ENCODE measurements around the gene ZNF678. TPM values are rescaled to one million over a fixed set of nuclear protein-coding genes. Genes with fewer than 3 reads are reported as not detected.
"Not testable (repeated sequence)": the region's sequence is repeated elsewhere in the genome, so short reads cannot be mapped to it uniquely, and the experiment has no call there.

The ZNF678 gene
- total and polyA plus RNA-seq, 9 donors = 4.3 to 17.3 (median 8.5) TPM

- H3K4me3 ChIP-seq (ENCODE audit: low read length); H3K27ac ChIP-seq (ENCODE audit: low read length); DNase-seq; H3K4me1 ChIP-seq (ENCODE audit: control insufficient read depth, insufficient read depth, low read length); H3K36me3 ChIP-seq (ENCODE audit: control insufficient read depth, insufficient read depth, low read length); H3K27me3 ChIP-seq (ENCODE audit: control insufficient read depth, insufficient read depth, low read length): not testable (repeated sequence)
- no CpG with 5 or more reads among the region's 4 CpGs for WGBS (ENCODE audit: insufficient coverage)
- peaks cover 37% of the 10 kb centered on the region for H3K9me3 ChIP-seq (replicated peaks; ENCODE audit: control insufficient read depth, low read depth, low read length)
Measured at GRCh38 chr1:227589777-227590176, 26.4 kb downstream of the ZNF678 start.

- peaks cover 39% of the 10 kb centered on the region for H3K9me3 ChIP-seq (replicated peaks; ENCODE audit: control insufficient read depth, low read depth, low read length)
- H3K4me3 ChIP-seq (ENCODE audit: low read length); H3K27me3 ChIP-seq (ENCODE audit: control insufficient read depth, insufficient read depth, low read length); H3K27ac ChIP-seq (ENCODE audit: low read length); DNase-seq; H3K36me3 ChIP-seq (ENCODE audit: control insufficient read depth, insufficient read depth, low read length); H3K4me1 ChIP-seq (ENCODE audit: control insufficient read depth, insufficient read depth, low read length): not testable (repeated sequence)
- WGBS (ENCODE audit: insufficient coverage) = no CpG with 5 or more reads among the region's 6 CpGs
Measured at GRCh38 chr1:227596222-227596621, 32.9 kb downstream of the ZNF678 start.

DNA sequence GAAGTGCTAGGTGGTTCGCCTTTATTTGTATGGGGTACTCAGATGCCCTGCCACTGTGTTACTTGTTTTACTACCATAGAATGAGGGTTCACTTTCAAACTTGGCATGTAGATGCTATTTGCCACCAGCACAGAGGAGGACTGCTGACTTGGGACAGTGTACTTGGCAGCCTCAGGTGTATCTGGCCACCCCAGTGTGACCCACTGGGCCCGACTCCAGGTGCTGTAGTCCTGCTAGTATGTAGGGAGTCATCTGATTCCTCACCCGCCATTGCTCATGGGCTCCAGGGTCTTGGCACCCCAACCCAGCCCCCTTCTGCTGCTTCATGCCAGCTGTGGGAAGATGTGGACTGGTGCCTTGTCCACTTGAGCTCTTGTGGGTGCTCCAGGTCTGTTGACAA is 40.0 kb downstream of the ZNF678 start:
- Histone ChIP-seq H3K27ac (ENCODE audit: low read length) (no peak overlapping the region), H3K36me3 (ENCODE audit: control insufficient read depth, insufficient read depth, low read length) (no peaks in the 10 kb centered on the region), H3K27me3 (ENCODE audit: control insufficient read depth, insufficient read depth, low read length) (no peaks in the 10 kb centered on the region), H3K4me1 (ENCODE audit: control insufficient read depth, insufficient read depth, low read length) (no peaks in the 10 kb centered on the region), H3K9me3 (replicated peaks; ENCODE audit: control insufficient read depth, low read depth, low read length) (peaks cover 41% of the 10 kb centered on the region), H3K4me3 (ENCODE audit: low read length) (no peak overlapping the region)
- DNase-seq = no peak
- no CpG with 5 or more reads among the region's 3 CpGs for WGBS (ENCODE audit: insufficient coverage)

DNA sequence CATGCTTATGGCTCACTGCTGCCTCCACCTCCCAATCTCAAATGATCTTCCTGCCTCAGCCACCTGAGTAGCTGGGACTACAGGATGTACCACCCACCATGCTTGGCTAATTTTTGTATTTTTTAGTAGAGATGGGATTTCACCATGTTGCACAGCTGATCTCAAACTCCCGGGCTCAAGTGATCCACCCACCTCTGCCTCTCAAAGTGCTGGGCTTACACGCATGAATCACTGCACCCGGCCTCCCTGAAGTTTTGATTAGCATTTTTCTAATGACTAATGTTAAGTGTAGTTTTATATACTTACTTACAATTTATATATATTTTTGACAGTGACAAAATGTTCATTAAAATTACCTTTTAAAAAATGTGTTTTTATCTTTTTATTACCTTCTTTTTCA is 41.1 kb downstream of the ZNF678 start:
- Histone ChIP-seq H3K27ac (ENCODE audit: low read length) (no peak overlapping the region), H3K9me3 (replicated peaks; ENCODE audit: control insufficient read depth, low read depth, low read length) (peaks cover 41% of the 10 kb centered on the region), H3K27me3 (ENCODE audit: control insufficient read depth, insufficient read depth, low read length) (no peaks in the 10 kb centered on the region), H3K4me1 (ENCODE audit: control insufficient read depth, insufficient read depth, low read length) (no peaks in the 10 kb centered on the region), H3K4me3 (ENCODE audit: low read length) (no peak overlapping the region), H3K36me3 (ENCODE audit: control insufficient read depth, insufficient read depth, low read length) (no peaks in the 10 kb centered on the region)
- no CpG with 5 or more reads among the region's 3 CpGs for WGBS (ENCODE audit: insufficient coverage)
- DNase-seq = no peak

GRCh38 chr1:227606271-227606670 is 42.9 kb downstream of the ZNF678 start:
- H3K4me1 ChIP-seq (ENCODE audit: control insufficient read depth, insufficient read depth, low read length); H3K4me3 ChIP-seq (ENCODE audit: low read length); H3K27ac ChIP-seq (ENCODE audit: low read length); H3K27me3 ChIP-seq (ENCODE audit: control insufficient read depth, insufficient read depth, low read length); DNase-seq; H3K36me3 ChIP-seq (ENCODE audit: control insufficient read depth, insufficient read depth, low read length): not testable (repeated sequence)
- WGBS (ENCODE audit: insufficient coverage) = 81% methylated on average over 7 of the region's 9 CpGs
- peaks cover 39% of the 10 kb centered on the region for H3K9me3 ChIP-seq (replicated peaks; ENCODE audit: control insufficient read depth, low read depth, low read length)

GRCh38 chr1:227607336-227607898 is 44.1 kb downstream of the ZNF678 start:
- no peak for DNase-seq
- Histone ChIP-seq H3K4me3 (ENCODE audit: low read length) (no peak overlapping the region), H3K27ac (ENCODE audit: low read length) (no peak overlapping the region), H3K4me1 (ENCODE audit: control insufficient read depth, insufficient read depth, low read length) (no peaks in the 10 kb centered on the region), H3K27me3 (ENCODE audit: control insufficient read depth, insufficient read depth, low read length) (no peaks in the 10 kb centered on the region), H3K9me3 (replicated peaks; ENCODE audit: control insufficient read depth, low read depth, low read length) (peaks cover 48% of the 10 kb centered on the region), H3K36me3 (ENCODE audit: control insufficient read depth, insufficient read depth, low read length) (peaks cover 15% of the 10 kb centered on the region)
- no CpG with 5 or more reads among the region's 3 CpGs for WGBS (ENCODE audit: insufficient coverage)

GRCh38 chr1:227612658-227613057 is 49.3 kb downstream of the ZNF678 start:
- no peak overlapping the region for H3K4me3 ChIP-seq (ENCODE audit: low read length)
- no peak for DNase-seq
- no peak overlapping the region for H3K27ac ChIP-seq (ENCODE audit: low read length)
- peaks cover 36% of the 10 kb centered on the region for H3K36me3 ChIP-seq (ENCODE audit: control insufficient read depth, insufficient read depth, low read length)
- no peaks in the 10 kb centered on the region for H3K27me3 ChIP-seq (ENCODE audit: control insufficient read depth, insufficient read depth, low read length)
- WGBS (ENCODE audit: insufficient coverage) = no CpG with 5 or more reads among the region's 1 CpG
- H3K9me3 ChIP-seq (replicated peaks; ENCODE audit: control insufficient read depth, low read depth, low read length) = peaks cover 56% of the 10 kb centered on the region
- H3K4me1 ChIP-seq (ENCODE audit: control insufficient read depth, insufficient read depth, low read length) = no peaks in the 10 kb centered on the region

DNA sequence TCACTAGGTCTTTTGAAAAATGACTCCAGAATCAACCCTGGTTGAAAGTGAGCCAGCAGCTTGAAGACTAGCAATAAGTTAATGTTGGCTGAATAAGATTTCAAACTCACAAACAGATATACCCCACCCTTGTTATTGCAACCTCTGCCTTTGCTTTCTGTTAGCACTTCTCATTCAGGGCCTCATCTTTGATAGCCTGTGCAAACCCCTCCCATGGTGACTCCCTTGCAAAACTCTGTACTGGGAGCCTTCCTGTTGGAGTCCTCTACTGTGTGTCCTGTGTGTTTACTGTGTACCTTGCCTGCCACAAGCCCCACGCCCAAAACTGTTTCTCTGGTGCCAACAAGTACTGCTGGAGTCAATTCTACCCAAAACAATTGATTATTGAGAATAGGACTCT is 50.2 kb downstream of the ZNF678 start:
- peaks cover 62% of the 10 kb centered on the region for H3K9me3 ChIP-seq (replicated peaks; ENCODE audit: control insufficient read depth, low read depth, low read length)
- no peak overlapping the region for H3K4me3 ChIP-seq (ENCODE audit: low read length)
- H3K4me1 ChIP-seq (ENCODE audit: control insufficient read depth, insufficient read depth, low read length) = no peaks in the 10 kb centered on the region
- WGBS (ENCODE audit: insufficient coverage) = 100% methylated on average over 1 of the region's 1 CpG
- H3K27ac ChIP-seq (ENCODE audit: low read length) = no peak overlapping the region
- no peak for DNase-seq
- peaks cover 40% of the 10 kb centered on the region for H3K36me3 ChIP-seq (ENCODE audit: control insufficient read depth, insufficient read depth, low read length)
- no peaks in the 10 kb centered on the region for H3K27me3 ChIP-seq (ENCODE audit: control insufficient read depth, insufficient read depth, low read length)

- Histone ChIP-seq H3K36me3 (ENCODE audit: control insufficient read depth, insufficient read depth, low read length) (peaks cover 13% of the 10 kb centered on the region), H3K4me3 (ENCODE audit: low read length) (no peak overlapping the region), H3K9me3 (replicated peaks; ENCODE audit: control insufficient read depth, low read depth, low read length) (peaks cover 65% of the 10 kb centered on the region), H3K4me1 (ENCODE audit: control insufficient read depth, insufficient read depth, low read length) (no peaks in the 10 kb centered on the region), H3K27me3 (ENCODE audit: control insufficient read depth, insufficient read depth, low read length) (no peaks in the 10 kb centered on the region), H3K27ac (ENCODE audit: low read length) (no peak overlapping the region)
- no peak for DNase-seq
- no CpG with 5 or more reads among the region's 1 CpG for WGBS (ENCODE audit: insufficient coverage)
Measured at GRCh38 chr1:227621211-227621610, 57.9 kb downstream of the ZNF678 start.

DNA sequence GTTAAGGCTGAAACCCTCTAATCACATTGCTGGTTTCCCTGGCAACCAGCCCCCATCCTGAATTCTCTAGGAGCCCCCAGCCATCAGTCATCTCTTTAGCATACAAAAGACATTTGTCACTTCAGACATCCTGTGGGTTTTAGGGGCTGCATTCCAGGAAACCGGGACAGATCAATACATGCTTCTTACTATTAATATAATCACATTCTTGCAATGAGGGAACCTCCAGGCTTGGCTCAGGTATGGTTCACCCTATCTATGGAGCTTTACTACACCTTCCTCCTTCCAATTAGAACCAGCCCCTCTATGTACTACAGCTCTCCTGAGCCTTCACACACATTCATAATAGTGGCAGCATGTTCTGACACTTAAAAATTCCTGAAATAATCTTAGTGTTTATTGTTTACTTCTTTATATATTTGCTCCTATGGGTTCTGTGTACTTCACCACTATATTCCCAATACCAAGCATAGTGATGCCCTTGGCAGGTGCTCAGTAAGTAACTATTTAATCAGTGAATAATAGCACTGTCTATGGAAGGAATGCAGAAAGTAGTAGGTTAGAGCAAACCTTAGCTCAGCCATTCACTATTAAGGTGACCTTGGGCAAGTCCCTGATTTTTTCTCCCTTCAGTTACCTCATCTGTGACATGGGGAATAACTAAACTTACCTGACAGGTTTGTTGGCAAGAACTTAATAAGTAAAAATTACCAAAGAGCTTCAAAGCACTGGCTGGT is 59.6 kb downstream of the ZNF678 start:
- Histone ChIP-seq H3K4me1 (ENCODE audit: control insufficient read depth, insufficient read depth, low read length) (no peaks in the 10 kb centered on the region), H3K4me3 (ENCODE audit: low read length) (no peak overlapping the region), H3K36me3 (ENCODE audit: control insufficient read depth, insufficient read depth, low read length) (peaks cover 11% of the 10 kb centered on the region), H3K27ac (ENCODE audit: low read length) (no peak overlapping the region), H3K27me3 (ENCODE audit: control insufficient read depth, insufficient read depth, low read length) (no peaks in the 10 kb centered on the region), H3K9me3 (replicated peaks; ENCODE audit: control insufficient read depth, low read depth, low read length) (peaks cover 59% of the 10 kb centered on the region)
- WGBS (ENCODE audit: insufficient coverage) = 100% methylated on average over 1 of the region's 1 CpG
- DNase-seq = no peak
